Sigmoid colon (tissue), 3 donors: ENCODE results near the gene PLSCR4.

Experiments used
- CTCF ChIP-seq, 4 experiments: fragments of 450-650 bp in 3 of 4; fragments of 200-600 bp in 1 of 4; IDR thresholded peaks; one replicate each; pipeline ENCODE4 v1.5.1; 2016 to 2019; ENCODE audit warnings: antibody characterized with exemption in 4 of 4, mild to moderate bottlenecking in 3 of 4, moderate library complexity in 2 of 4
- POLR2A ChIP-seq, 2 donors: fragments of 450-650 bp; IDR thresholded peaks; one replicate each; pipeline ENCODE4 v1.6.1; 2016; ENCODE audit warnings: antibody characterized with exemption in 2 of 2, mild to moderate bottlenecking in 2 of 2, moderate library complexity in 2 of 2

GRCh38 chr3:146161663-146162002, 89.3 kb downstream of the PLSCR4 start:
- TF ChIP-seq POLR2A (IDR thresholded peaks at IDR 0.05) (no peak), CTCF (IDR thresholded peaks at IDR 0.05) (no peak)
